Neuronal stem cell (in vitro differentiated cells): Measurements from ENCODE around the gene IRF7.

Experiments used
- DNase-seq: peaks from one replicate; pipeline ENCODE4 v3.0.0-alpha.2; 2013; ENCODE audit warnings: low spot score
- H2AFZ ChIP-seq: one replicate; pipeline ENCODE4 v1.6.1; 2013; ENCODE audit warnings: mild to moderate bottlenecking, low read length, inconsistent platforms
- H2AK5ac ChIP-seq: 2 replicates; pipeline ENCODE4 v1.6.1; 2013; ENCODE audit warnings: low read depth, mild to moderate bottlenecking, inconsistent platforms, low read length, moderate library complexity, mixed read lengths
- H2BK120ac ChIP-seq: 2 replicates; pipeline ENCODE4 v1.6.1; 2013; ENCODE audit warnings: low read depth, mild to moderate bottlenecking, inconsistent platforms, low read length, moderate library complexity, mixed read lengths
- H2BK12ac ChIP-seq: one replicate; pipeline ENCODE4 v1.6.1; 2013; ENCODE audit warnings: low read length, inconsistent platforms
- H2BK15ac ChIP-seq: 2 replicates; pipeline ENCODE4 v1.6.1; 2013; ENCODE audit warnings: mild to moderate bottlenecking, low read length, inconsistent platforms, mixed read lengths
- H2BK5ac ChIP-seq: one replicate; pipeline ENCODE4 v1.6.1; 2013; ENCODE audit warnings: inconsistent platforms, mild to moderate bottlenecking, low read length, moderate library complexity
- H3K14ac ChIP-seq: one replicate; pipeline ENCODE4 v1.6.1; 2013; ENCODE audit warnings: low read length, inconsistent platforms
- H3K18ac ChIP-seq: 2 replicates; pipeline ENCODE4 v1.6.1; 2013; ENCODE audit warnings: low read length, inconsistent platforms
- H3K23ac ChIP-seq: 2 replicates; pipeline ENCODE4 v1.6.1; 2013; ENCODE audit warnings: low read depth, mild to moderate bottlenecking, mixed read lengths, low read length, inconsistent platforms; ENCODE audit not compliant: poor library complexity
- H3K27ac ChIP-seq: replicated peaks from 3 replicates; pipeline ENCODE4 v1.5.1; 2013; ENCODE audit warnings: low read length, inconsistent platforms
- H3K27me3 ChIP-seq, 3 experiments: 2 replicates each; pipeline ENCODE4 v1.6.1; 2013; ENCODE audit warnings: low read length in 3 of 3, mild to moderate bottlenecking in 2 of 3, inconsistent platforms in 1 of 3, low read depth in 1 of 3, mixed read lengths in 1 of 3, moderate library complexity in 1 of 3; ENCODE audit not compliant: control insufficient read depth in 3 of 3, insufficient read depth in 3 of 3
- H3K36me3 ChIP-seq, 2 donors: replicated peaks in 1 of 2; 2 replicates each; pipeline ENCODE4 v1.6.1; 2013; ENCODE audit warnings: low read length in 2 of 2; ENCODE audit not compliant: control insufficient read depth in 2 of 2, insufficient read depth in 2 of 2
- H3K4ac ChIP-seq: 2 replicates; pipeline ENCODE4 v1.6.1; 2013; ENCODE audit warnings: inconsistent platforms, mild to moderate bottlenecking, low read length, moderate library complexity
- H3K4me1 ChIP-seq, 2 donors: 1 replicate in 1 of 2; 2 replicates in 1 of 2; pipeline ENCODE4 v1.6.1; 2013; ENCODE audit warnings: low read length in 2 of 2, low read depth in 1 of 2; ENCODE audit not compliant: control insufficient read depth in 2 of 2, insufficient read depth in 1 of 2
- H3K4me2 ChIP-seq: one replicate; pipeline ENCODE4 v1.6.1; 2013; ENCODE audit warnings: mild to moderate bottlenecking, low read length, inconsistent platforms; ENCODE audit not compliant: insufficient read depth, poor library complexity, severe bottlenecking
- H3K4me3 ChIP-seq, 2 donors: 2 replicates each; pipeline ENCODE4 v1.5.1; 2013; ENCODE audit warnings: low read length in 2 of 2, mild to moderate bottlenecking in 2 of 2, inconsistent platforms in 1 of 2, moderate library complexity in 1 of 2
- H3K79me1 ChIP-seq: one replicate; pipeline ENCODE4 v1.6.1; 2013; ENCODE audit warnings: low read depth, mild to moderate bottlenecking, inconsistent platforms, low read length, moderate library complexity
- H3K9ac ChIP-seq: one replicate; pipeline ENCODE4 v1.6.1; 2013; ENCODE audit warnings: mild to moderate bottlenecking, low read depth, low read length, inconsistent platforms; ENCODE audit not compliant: poor library complexity
- H3K9me3 ChIP-seq, 2 donors: replicated peaks in 1 of 2; 2 replicates each; pipeline versions ENCODE3 to v1.6.1; 2013; ENCODE audit warnings: low read length in 2 of 2, mild to moderate bottlenecking in 2 of 2, inconsistent platforms in 1 of 2, low read depth in 1 of 2, mixed read lengths in 1 of 2, moderate library complexity in 1 of 2; ENCODE audit not compliant: control insufficient read depth in 2 of 2, insufficient read depth in 1 of 2
- H4K8ac ChIP-seq: one replicate; pipeline ENCODE4 v1.6.1; 2013; ENCODE audit warnings: low read depth, mild to moderate bottlenecking, inconsistent platforms, low read length, moderate library complexity
- H4K91ac ChIP-seq: one replicate; pipeline ENCODE4 v1.6.1; 2013; ENCODE audit warnings: low read length, low read depth, mild to moderate bottlenecking, inconsistent platforms; ENCODE audit not compliant: poor library complexity
- WGBS, 2 donors: extraction: QIAGEN DNeasy Blood & Tissue Kit; methylation state at CpG; one replicate each; pipeline ENCODE4 v1.1.7; 2013; ENCODE audit warnings: missing lambda C conversion rate in 2 of 2, mixed read lengths in 1 of 2; ENCODE audit not compliant: insufficient read length in 2 of 2, insufficient replicate concordance in 1 of 2; ENCODE audit errors: extremely low coverage in 2 of 2; 5-methylcytosine and 5-hydroxymethylcytosine counted together

IRF7 gene

GRCh38 chr11:573146-573759, 42.5 kb downstream of the IRF7 start:
- no peak overlapping the region for H3K27ac ChIP-seq
- H3K9ac ChIP-seq: no peak overlapping the region
- peak overlapping the region; percentile 3 for H3K18ac ChIP-seq
- DNase-seq: no peak
- no peak overlapping the region for H2BK12ac ChIP-seq
- no peak overlapping the region for H2BK5ac ChIP-seq
- H3K36me3 ChIP-seq: peaks cover 0 to 5% of the 10 kb centered on the region in 2 donors
- H3K14ac ChIP-seq: no peak overlapping the region
- H2BK15ac ChIP-seq: peak overlapping the region; percentile 37
- H3K23ac ChIP-seq: peak overlapping the region; percentile 55
- H2AFZ ChIP-seq: no peak overlapping the region
- WGBS, 2 donors: no CpG with 5 or more reads among the region's 16 CpGs
- H4K8ac ChIP-seq: no peak overlapping the region
- peaks cover 3 to 29% (median 13%) of the 10 kb centered on the region in 3 experiments for H3K27me3 ChIP-seq
- no peak overlapping the region for H3K4me3 ChIP-seq
- peaks cover 34 to 38% of the 10 kb centered on the region in 2 donors for H3K4me1 ChIP-seq
- peaks cover 11% of the 10 kb centered on the region for H3K79me1 ChIP-seq
- no peaks in the 10 kb centered on the region for H3K9me3 ChIP-seq
- no peak overlapping the region for H2BK120ac ChIP-seq
- H3K4me2 ChIP-seq: no peak overlapping the region
- no peak overlapping the region for H4K91ac ChIP-seq
- H3K4ac ChIP-seq: no peak overlapping the region
- peak overlapping the region; percentile 63 for H2AK5ac ChIP-seq

GRCh38 chr11:571802-572185, 44.0 kb downstream of the IRF7 start:
- H3K4ac ChIP-seq: no peak overlapping the region
- no peak overlapping the region for H2BK120ac ChIP-seq
- no peak overlapping the region for H3K14ac ChIP-seq
- H2BK5ac ChIP-seq: no peak overlapping the region
- peak overlapping the region; percentile 87 for H2BK15ac ChIP-seq
- H2BK12ac ChIP-seq: no peak overlapping the region
- H3K4me1 ChIP-seq: peaks cover 28 to 32% of the 10 kb centered on the region in 2 donors
- DNase-seq: no peak
- H2AK5ac ChIP-seq: peak overlapping the region; percentile 16
- no CpG with 5 or more reads among the region's 8 CpGs for WGBS, 2 donors
- no peak overlapping the region for H2AFZ ChIP-seq
- H3K23ac ChIP-seq: peak overlapping the region; percentile 6
- H4K91ac ChIP-seq: no peak overlapping the region
- H3K79me1 ChIP-seq: peaks cover 10% of the 10 kb centered on the region
- no peaks in the 10 kb centered on the region for H3K9me3 ChIP-seq
- H3K18ac ChIP-seq: no peak overlapping the region
- peaks cover 3 to 29% (median 13%) of the 10 kb centered on the region in 3 experiments for H3K27me3 ChIP-seq
- H3K27ac ChIP-seq: no peak overlapping the region
- H3K9ac ChIP-seq: no peak overlapping the region
- peak overlapping the region in 1 of 2 donors; percentile 13 for H3K4me3 ChIP-seq
- peaks cover 0 to 5% of the 10 kb centered on the region in 2 donors for H3K36me3 ChIP-seq
- H3K4me2 ChIP-seq: no peak overlapping the region
- no peak overlapping the region for H4K8ac ChIP-seq

- H3K27me3 ChIP-seq: peaks cover 0 to 17% (median 2%) of the 10 kb centered on the region in 3 experiments
- H3K27ac ChIP-seq: no peak overlapping the region
- H3K4me3 ChIP-seq: peak overlapping the region; percentile 63 to 84
- H2AFZ ChIP-seq: peak overlapping the region; percentile 97
- H3K4me2 ChIP-seq: peak overlapping the region; percentile 94
- no peak for DNase-seq
- peaks cover 4% of the 10 kb centered on the region for H3K79me1 ChIP-seq
- peak overlapping the region; percentile 22 for H2BK12ac ChIP-seq
- peaks cover 0 to 5% of the 10 kb centered on the region in 2 donors for H3K36me3 ChIP-seq
- H3K4ac ChIP-seq: no peak overlapping the region
- H4K8ac ChIP-seq: peak overlapping the region; percentile 43
- peak overlapping the region; percentile 90 for H2BK15ac ChIP-seq
- H3K9me3 ChIP-seq: no peaks in the 10 kb centered on the region
- H2BK5ac ChIP-seq: peak overlapping the region; percentile 87
- H3K4me1 ChIP-seq: peaks cover 25 to 29% of the 10 kb centered on the region in 2 donors
- H2AK5ac ChIP-seq: peak overlapping the region; percentile 100
- WGBS, 2 donors: no CpG with 5 or more reads among the region's 36 CpGs
- H3K23ac ChIP-seq: peak overlapping the region; percentile 65
- peak overlapping the region; percentile 88 for H3K9ac ChIP-seq
- peak overlapping the region; percentile 71 for H3K14ac ChIP-seq
- H3K18ac ChIP-seq: peak overlapping the region; percentile 94
- peak overlapping the region; percentile 72 for H4K91ac ChIP-seq
- no peak overlapping the region for H2BK120ac ChIP-seq
These were observed 46.4 kb downstream of the IRF7 start for GRCh38 chr11:569158-569885.
